ENCODE data around the gene CDK5.
A peak's percentile ranks its signal among the peaks of the same experiment; 100 is the strongest.
"Not testable (repeated sequence)": the region's sequence is repeated elsewhere in the genome, so short reads cannot be mapped to it uniquely, and the experiment has no call there.

Gene CDK5

DNA sequence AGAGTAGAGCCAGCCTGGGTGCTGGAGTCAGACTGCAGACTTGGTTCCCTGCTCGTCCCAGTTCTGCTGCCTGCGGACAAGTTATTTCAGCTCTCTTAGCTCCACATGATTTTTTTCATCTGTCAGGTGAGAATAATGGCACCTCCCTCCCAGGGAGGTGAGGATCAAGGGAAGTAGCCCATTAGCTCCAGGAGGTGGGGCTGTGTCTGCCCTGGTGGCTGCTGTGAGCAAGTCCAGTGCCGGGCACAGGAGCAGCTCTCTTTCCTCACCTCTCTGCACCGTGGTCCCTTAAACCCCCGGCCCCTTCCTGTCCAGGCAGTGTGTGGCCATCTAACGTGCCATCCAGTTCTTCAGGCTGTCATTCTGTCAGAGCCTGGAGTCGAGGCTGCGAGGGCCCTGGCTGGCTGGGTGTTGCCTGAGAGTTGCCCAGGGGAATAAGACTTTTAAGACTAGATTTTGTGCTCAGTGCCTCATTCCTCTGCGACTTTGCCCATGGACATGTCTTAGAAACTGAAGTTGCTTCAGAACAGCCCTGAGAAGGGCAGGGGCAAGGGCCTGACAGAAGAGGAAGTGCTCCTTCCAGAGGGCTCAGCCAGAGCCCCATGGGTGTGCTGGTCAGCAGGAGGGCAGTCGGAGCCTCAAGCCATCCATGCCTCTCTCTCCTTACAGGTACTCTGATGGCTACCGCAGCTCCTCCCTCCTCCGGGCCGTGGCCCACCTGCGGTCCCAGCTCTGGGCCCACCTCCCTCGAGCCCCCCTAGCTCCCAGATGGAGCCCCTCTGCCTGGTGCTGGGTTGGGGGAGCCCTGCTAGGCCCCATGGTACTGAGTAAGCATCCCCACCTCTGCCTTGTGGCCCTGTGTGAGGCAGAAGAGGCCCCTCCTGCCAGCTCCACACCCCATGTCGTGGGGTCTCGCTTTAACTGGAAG, 24.5 kb downstream of the CDK5 start:
- no peak for DNase-seq

DNA sequence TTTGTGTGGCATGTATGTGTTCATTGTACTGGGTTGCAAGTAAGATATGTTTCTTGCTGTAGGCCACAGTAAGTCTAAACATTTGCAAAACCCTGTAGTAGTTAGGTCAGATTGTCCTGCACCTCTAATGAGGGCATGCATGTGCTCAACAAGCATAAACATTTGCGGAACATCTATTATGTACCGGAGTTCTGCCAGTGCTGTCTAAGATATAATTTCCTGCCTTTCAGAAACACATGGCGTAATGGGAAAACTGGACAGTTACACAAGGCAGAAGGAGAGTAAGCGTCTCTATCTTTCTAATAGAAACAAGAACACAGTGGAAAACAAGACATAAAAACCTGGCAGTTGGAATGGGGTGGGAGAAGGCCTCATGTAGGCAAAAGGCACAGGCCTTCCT, 26.7 kb downstream of the CDK5 start:
- no peak for DNase-seq

- no peak for DNase-seq
Observed at GRCh38 chr7:151028948-151029501, 28.7 kb downstream of the CDK5 start.

- peak; percentile 99 for DNase-seq
Observed at GRCh38 chr7:151028131-151028947, 29.4 kb downstream of the CDK5 start, which contains the start of gene ABCB8. Gene ABCB8 (plus strand): TSS chr7:151028450. CDS start chr7:151028516, 66 bp downstream.

DNA sequence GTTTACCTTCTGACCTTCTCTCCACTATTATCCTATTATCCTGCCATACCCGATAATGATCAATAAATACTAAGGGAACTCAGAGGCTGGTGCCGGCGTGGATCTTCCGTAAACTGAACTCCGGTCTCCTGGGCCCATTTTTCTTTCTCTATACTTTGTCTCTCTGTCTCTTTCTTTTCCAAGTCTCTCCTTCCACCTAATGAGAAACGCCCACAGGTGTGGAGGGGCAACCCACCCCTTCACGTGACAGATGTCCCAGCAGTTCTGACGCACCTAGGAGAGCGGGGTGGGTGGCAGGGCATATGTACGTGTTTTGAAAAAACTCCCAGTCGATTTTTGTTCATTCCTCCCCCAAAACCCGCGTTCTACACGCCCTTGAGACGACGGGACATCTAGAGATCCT, 30.0 kb downstream of the CDK5 start:
- not testable (repeated sequence) for DNase-seq

- not testable (repeated sequence) for DNase-seq
Observed at GRCh38 chr7:151026771-151027727, 30.6 kb downstream of the CDK5 start.

DNA sequence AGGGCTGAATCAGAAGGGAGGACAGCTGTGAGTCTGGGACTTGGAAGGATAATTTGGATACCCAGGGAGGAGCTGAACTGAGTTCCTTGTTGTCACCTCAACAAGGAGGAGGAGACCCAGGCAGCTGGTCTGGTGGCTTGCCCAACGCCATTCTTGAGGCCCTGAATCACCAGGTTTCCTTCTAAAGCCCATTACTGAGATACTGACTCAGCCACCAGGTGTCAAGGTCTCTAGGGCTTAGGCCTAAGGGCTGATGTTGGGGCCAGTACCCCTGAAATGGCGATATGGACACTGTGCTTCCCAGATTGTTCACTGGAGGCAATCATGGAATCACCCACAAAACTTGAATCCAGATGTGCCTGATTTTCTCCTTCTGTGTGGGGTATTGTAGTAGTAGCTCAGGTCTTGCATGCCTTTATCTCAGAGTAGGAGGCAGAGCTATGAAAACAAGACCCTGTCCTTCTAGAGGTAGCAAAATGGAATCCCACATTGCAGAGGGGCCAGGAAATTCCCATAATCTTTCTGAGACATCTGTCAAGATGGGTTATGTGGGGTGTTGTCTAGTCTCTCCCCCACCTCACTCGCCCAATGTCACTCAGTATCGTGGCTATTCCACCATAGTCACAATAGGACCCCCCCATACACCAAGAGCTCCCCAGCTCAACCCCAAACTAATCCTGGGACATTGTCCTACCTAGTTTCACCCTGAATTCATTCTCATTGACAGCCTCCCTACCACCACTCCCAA, 31.6 kb downstream of the CDK5 start:
- no peak for DNase-seq

DNA sequence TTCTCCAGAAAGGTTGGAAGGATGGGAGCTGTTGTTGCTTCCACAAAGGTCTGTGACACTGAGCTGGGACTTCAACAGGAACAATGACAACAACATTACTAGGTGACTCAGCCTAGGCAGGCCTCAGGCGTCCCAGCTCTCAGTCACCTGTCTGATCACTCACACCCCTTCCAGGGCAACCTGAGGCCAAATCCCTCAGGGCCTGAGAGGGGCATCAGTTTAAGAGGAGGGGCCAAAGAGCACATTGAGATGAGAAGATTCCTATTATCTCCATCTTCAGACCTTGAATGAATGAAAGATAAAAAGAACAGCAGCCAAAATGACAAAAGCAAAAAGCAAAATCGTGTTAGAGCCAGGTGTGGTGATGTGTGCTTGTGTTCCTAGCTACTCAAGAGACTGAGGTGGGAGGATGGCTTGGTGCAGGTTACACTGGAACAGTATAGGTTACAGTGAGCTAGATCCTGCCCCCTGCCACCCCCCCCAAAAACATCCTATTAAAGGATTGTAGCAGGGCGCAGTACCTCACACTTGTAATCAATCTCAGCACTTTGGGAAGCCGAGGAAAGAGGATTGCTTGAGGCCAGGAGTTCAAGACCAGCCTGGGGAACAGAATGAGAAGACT, 33.2 kb downstream of the CDK5 start, which contains the start of gene ATG9B:
ATG9B (minus strand) TSS at position 60 of the 622 bp plus-strand sequence. CDS start 71 bp downstream, outside the sequence.
- no peak for DNase-seq

DNA sequence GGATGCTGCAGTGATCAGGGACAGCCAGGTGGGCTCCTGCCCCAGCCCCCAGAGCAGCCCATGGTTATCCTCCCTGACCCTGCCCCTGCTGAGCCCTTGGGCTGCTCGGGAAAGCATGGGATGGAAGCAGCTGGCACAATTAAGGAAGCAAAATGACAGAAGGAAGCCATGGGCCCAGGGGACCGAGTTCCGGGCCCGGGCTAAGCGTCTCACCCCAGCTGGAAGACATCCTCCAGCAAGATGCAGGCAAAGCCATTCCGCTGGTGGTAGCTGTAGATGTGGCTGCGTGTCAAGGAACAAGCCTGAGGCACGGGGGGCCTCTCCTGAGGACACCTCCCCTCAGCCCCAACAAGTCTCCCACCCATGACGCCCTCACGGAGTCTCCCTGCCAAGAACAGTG, 34.5 kb downstream of the CDK5 start:
- DNase-seq: no peak

- no peak for DNase-seq
Observed at GRCh38 chr7:151020231-151020630, 37.5 kb downstream of the CDK5 start.

DNA sequence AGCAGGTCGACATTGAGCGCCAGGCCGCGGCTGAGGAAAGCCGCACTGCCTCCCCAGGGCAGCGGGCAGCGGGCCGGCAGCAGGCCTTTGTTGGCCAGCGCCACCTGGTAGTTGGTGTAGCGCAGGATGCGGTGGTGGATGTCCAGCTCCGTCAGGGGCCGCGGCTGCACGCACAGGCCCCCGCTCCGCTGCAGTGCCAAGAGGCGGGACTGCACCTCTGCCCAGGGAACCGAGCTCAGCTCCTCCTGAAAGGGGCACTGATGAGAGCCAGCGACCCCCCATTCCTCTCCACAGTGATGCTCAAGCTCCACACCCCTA, 38.6 kb downstream of the CDK5 start:
- no peak for DNase-seq

GRCh38 chr7:151018421-151019129, 39.1 kb downstream of the CDK5 start:
- DNase-seq: peak; percentile 61

GRCh38 chr7:151017953-151018420, 39.7 kb downstream of the CDK5 start:
- DNase-seq: peak; percentile 83

DNA sequence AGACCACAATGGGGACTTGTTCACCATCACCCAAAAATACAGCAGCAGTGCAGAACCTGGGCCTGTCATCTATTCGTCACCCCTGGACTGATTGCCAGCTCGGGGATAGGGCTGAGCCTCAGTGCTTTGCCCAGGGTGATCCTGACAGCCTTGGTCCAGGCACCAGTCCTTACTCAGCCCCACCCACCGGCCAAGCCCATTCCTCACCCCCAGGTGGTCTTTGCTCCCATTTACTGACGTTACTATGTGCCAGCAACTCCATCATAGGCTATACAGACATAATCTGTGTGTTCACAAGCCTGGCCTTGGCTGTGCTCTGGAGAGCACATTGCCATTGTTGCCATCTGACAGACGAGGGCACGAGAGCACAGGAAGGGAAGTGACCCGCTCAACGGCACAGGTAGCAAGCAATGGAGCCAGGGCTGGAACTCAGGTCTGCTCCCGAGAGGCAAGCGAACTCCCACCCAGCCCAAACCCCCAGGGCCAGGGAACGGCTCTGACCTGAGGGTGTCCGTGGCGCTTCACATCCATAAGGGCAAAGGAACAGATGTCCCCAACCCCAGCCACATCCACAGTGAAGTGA, 40.2 kb downstream of the CDK5 start:
- no peak for DNase-seq

DNA sequence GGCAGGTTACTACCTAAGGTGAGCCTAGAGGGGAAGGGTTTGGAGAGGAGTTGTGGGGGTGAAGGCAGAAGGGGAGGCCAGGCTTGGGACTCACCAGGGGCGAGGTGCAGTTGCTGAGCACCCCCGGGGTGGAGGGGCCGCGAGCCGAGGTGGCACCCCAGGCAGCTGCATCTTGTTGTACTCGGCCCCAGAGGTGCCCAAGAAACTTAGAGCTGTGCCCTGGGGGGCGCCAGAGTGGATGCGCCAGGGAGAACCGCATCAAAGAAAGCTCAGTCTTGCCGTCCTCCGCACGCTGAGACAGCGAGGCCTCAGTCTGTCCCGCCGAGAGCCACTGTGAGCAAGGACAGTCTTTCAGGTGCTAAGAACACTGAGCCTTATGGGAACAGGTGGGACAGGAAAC, 40.8 kb downstream of the CDK5 start:
- no peak for DNase-seq

- no peak for DNase-seq
Observed at GRCh38 chr7:151016505-151016904, 41.2 kb downstream of the CDK5 start.

DNA sequence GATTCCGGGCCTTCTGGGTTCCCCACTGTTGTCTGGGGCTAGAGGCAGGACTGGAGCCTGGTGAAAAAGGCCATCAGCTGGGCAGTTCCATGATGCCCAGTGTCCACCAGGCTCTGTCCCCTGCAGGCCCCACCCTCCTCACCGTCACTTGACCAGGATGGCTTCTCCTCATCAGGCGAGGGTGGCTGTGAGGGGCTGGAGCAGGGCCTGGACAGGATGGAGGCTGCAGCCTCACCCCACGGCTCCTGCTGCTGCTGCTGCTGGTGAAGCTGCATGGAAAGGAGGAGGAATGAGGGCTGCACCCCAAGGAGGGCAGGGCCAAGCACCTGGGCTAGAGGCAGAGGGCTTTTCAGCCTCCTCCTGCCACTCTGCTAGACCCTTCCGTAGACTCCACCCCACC, 41.7 kb downstream of the CDK5 start:
- no peak for DNase-seq

DNA sequence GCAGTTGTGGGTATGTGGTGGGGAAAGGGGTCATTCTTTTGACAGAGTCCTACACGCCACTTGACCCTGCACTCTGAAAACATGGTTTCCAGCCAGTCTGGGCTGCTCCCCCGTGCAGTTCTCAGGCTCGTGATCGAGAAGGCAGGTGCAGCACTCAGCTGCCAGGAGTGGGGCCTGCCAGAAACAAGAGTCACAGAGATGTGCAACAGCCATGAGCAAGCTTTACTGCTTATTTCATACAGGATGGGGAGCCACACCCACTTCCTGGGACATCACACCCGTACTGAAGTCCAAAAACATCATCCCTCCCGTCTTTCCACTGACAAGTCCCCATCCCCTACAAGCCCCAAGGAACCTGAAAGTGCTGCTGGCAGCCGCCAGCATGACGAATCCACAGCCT, 42.7 kb downstream of the CDK5 start:
- DNase-seq: no peak

- DNase-seq: peak; percentile 89
Observed at GRCh38 chr7:151013733-151014497, 43.8 kb downstream of the CDK5 start.
